K562 (cell line): ENCODE data around the gene TBX10. TPM values are rescaled to one million over a fixed set of nuclear protein-coding genes. Genes with fewer than 3 reads are reported as not detected.

Experiments used
- CXXC5 ChIP-seq: fragments of 250-450 bp; sonication (Bioruptor Pico); IDR thresholded peaks from 2 replicates; pipeline ENCODE4 v1.8.0; 2022; ENCODE audit warnings: inconsistent platforms, mild to moderate bottlenecking, moderate library complexity
- EZH2 ChIP-seq: IDR thresholded peaks from 2 replicates; pipeline ENCODE4 v1.6.1; 2012; ENCODE audit warnings: low read depth, mild to moderate bottlenecking, inconsistent platforms, low read length, borderline replicate concordance
- HNRNPUL1 ChIP-seq: fragments of 200-400 bp; formaldehyde crosslinking; IDR thresholded peaks from 2 replicates; pipeline ENCODE4 v1.6.1; 2017; ENCODE audit warnings: low read length
- HOXB6 ChIP-seq: fragments of 250-450 bp; sonication (Bioruptor Pico); IDR thresholded peaks from 2 replicates; pipeline ENCODE4 v1.5.1; 2022; ENCODE audit warnings: mild to moderate bottlenecking, borderline replicate concordance
- KLF13 ChIP-seq: fragments of 450-650 bp; IDR thresholded peaks from 2 replicates; pipeline ENCODE4 v1.6.1; 2016; ENCODE audit warnings: missing genetic modification characterization, low read depth, mild to moderate bottlenecking, missing compliant biosample characterization, moderate library complexity, borderline replicate concordance
- MAFG ChIP-seq: fragments of 450-650 bp; conservative IDR thresholded peaks from 2 replicates; pipeline ENCODE4 v1.6.1; 2016; ENCODE audit warnings: missing genetic modification characterization, missing compliant biosample characterization
- PRMT5 ChIP-seq: sonication (generic); formaldehyde crosslinking; IDR thresholded peaks from 2 replicates; pipeline ENCODE4 v1.5.0; 2020; ENCODE audit warnings: missing genetic modification reagents
- RAD51 ChIP-seq: fragments of 450-650 bp; IDR thresholded peaks from 2 replicates; pipeline ENCODE4 v1.7.1; 2016; ENCODE audit warnings: low read depth, mild to moderate bottlenecking, borderline replicate concordance
- SUPT5H ChIP-seq: fragments of 450-650 bp; IDR thresholded peaks from 2 replicates; pipeline ENCODE4 v1.6.1; 2016
- TAF9B ChIP-seq: fragments of 450-650 bp; IDR thresholded peaks from 2 replicates; pipeline ENCODE4 v1.6.1; 2018; ENCODE audit warnings: mild to moderate bottlenecking; ENCODE audit not compliant: partially characterized antibody
- TFAP4 ChIP-seq: sonication (generic); formaldehyde crosslinking; IDR thresholded peaks from 2 replicates; pipeline ENCODE4 v1.8.0; 2022; ENCODE audit warnings: missing genetic modification reagents, mild to moderate bottlenecking, moderate library complexity, borderline replicate concordance
- TFE3 ChIP-seq: fragments of 450-650 bp; formaldehyde crosslinking; IDR thresholded peaks from 2 replicates; pipeline ENCODE4 v1.4.0; 2020; ENCODE audit warnings: mild to moderate bottlenecking, mixed read lengths
- THRAP3 ChIP-seq: fragments of 450-650 bp; IDR thresholded peaks from 2 replicates; pipeline ENCODE4 v1.6.1; 2016; ENCODE audit warnings: mild to moderate bottlenecking, inconsistent platforms, borderline replicate concordance
- YBX1 ChIP-seq: fragments of 450-650 bp; IDR thresholded peaks from 2 replicates; pipeline ENCODE4 v1.7.1; 2016; ENCODE audit warnings: mild to moderate bottlenecking
- ZNF431 ChIP-seq: sonication (generic); formaldehyde crosslinking; IDR thresholded peaks from 2 replicates; pipeline ENCODE4 v1.8.0; 2022; ENCODE audit warnings: mild to moderate bottlenecking, missing genetic modification reagents
- ZNF583 ChIP-seq: fragments of 250-450 bp; sonication (Bioruptor Pico); IDR thresholded peaks from 2 replicates; pipeline ENCODE4 v1.4.0; 2020
- ZNF655 ChIP-seq: fragments of 250-450 bp; sonication (Bioruptor Pico); IDR thresholded peaks from 2 replicates; pipeline ENCODE4 v1.5.0; 2021
- polyA plus RNA-seq, 8 experiments: library from polyadenylated mRNA; depleted of rRNA in 4 of 8; stranded (reverse) in 5 of 8; unstranded in 3 of 8; fragments of >200 nt; fragmentation: Nextera tagmentation in 2 of 8; fragmentation: Illumina TruSeq in 1 of 8; extraction: Ambion mirVana in 2 of 8; extraction: Trizol in 1 of 8; gene quantifications; 2 replicates each; pipeline versions ENCODE4 v1.2.1 to v1.2.3, GENCODE V29; 2011 to 2014; ENCODE audit warnings: inconsistent platforms in 1 of 8, missing spikeins in 1 of 8
- total RNA-seq, 7 experiments: library from RNA; depleted of rRNA in 6 of 7; stranded (reverse); fragments of >200 nt in 6 of 7; fragmentation: Illumina TruSeq in 2 of 7; extraction: Trizol in 2 of 7; gene quantifications; 2 replicates each; pipeline versions ENCODE4 v1.2.1 to v1.2.3, GENCODE V29; 2011 to 2021; ENCODE audit warnings: low replicate concordance in 1 of 7

Gene TBX10
- total and polyA plus RNA-seq, 9 of the 15 experiments (the other 6 are each of a cell fraction or from before 2014, with no cell fraction given) = not detected

- no peak for TF ChIP-seq ZNF655
- TF ChIP-seq TFAP4 (CRISPR knock-in tag) = 0 out of 2 replicates have a peak, but pooled peaks have one; percentile 17
- no peak for TF ChIP-seq PRMT5 (CRISPR knock-in tag)
- no peak for TF ChIP-seq EZH2
- TF ChIP-seq TAF9B = no peak
- no peak for TF ChIP-seq ZNF431
- TF ChIP-seq HNRNPUL1 = no peak
- TF ChIP-seq SUPT5H = no peak
- TF ChIP-seq RAD51 = peak; percentile 35; the same call in 1 of the 2 replicates
- no peak for TF ChIP-seq MAFG (tag)
- TF ChIP-seq HOXB6 = no peak
- no peak for TF ChIP-seq CXXC5 (CRISPR knock-in tag)
- no peak for TF ChIP-seq THRAP3
- TF ChIP-seq TFE3 (CRISPR knock-in tag) = no peak
- TF ChIP-seq ZNF583 (CRISPR knock-in tag) = no peak
- no peak for TF ChIP-seq KLF13 (tag)
- no peak for TF ChIP-seq YBX1
These were observed 12.6 kb downstream of the TBX10 start (continued) for GRCh38 chr11:67626970-67627369.
